HTERT RPE-1 (cell line): Measurements from ENCODE around the gene SERPINB4.
"Not testable (repeated sequence)": the region's sequence is repeated elsewhere in the genome, so short reads cannot be mapped to it uniquely, and the experiment has no call there.

Source experiments
- in situ Hi-C: fragments of 300-500 bp; cut with MboI; formaldehyde crosslinking; loops from 4 replicates; pipeline ENCODE4 v1.14.3; 2020; ENCODE audit warnings: low sequenced_read_pairs

The SERPINB4 gene

GRCh38 chr18:63644142-63644541, at the start of gene SERPINB4:
SERPINB4 (minus strand) TSS chr18:63644256; CDS start chr18:63643577, 679 bp downstream.
- in situ Hi-C loops, result not testable (repeated sequence)

- in situ Hi-C loops, result no loop called here
These were observed 45.0 kb upstream of the SERPINB4 start for GRCh38 chr18:63689064-63689463.

- in situ Hi-C loops, result no loop called here
These were observed 42.8 kb upstream of the SERPINB4 start for GRCh38 chr18:63686871-63687270.

GRCh38 chr18:63684718-63685117, 40.7 kb upstream of the SERPINB4 start:
- in situ Hi-C loops, result no loop called here

- in situ Hi-C loops, result no loop called here
These were observed 39.8 kb upstream of the SERPINB4 start for GRCh38 chr18:63683890-63684289.

- in situ Hi-C loops, result no loop called here
These were observed 39.1 kb upstream of the SERPINB4 start for GRCh38 chr18:63683152-63683551.

- in situ Hi-C loops, result no loop called here
These were observed 37.6 kb upstream of the SERPINB4 start for GRCh38 chr18:63681449-63682340.

GRCh38 chr18:63679820-63680606, 36.0 kb upstream of the SERPINB4 start:
- in situ Hi-C loops, result no loop called here

GRCh38 chr18:63677500-63678225, 33.6 kb upstream of the SERPINB4 start:
- in situ Hi-C loops, result no loop called here

- in situ Hi-C loops, result no loop called here
These were observed 32.7 kb upstream of the SERPINB4 start for GRCh38 chr18:63676526-63677323.

GRCh38 chr18:63664571-63664970, 20.5 kb upstream of the SERPINB4 start:
- in situ Hi-C loops, result no loop called here

GRCh38 chr18:63661750-63662149, 17.7 kb upstream of the SERPINB4 start, which contains the start of gene SERPINB3:
SERPINB3 (minus strand) TSS chr18:63661893; CDS start chr18:63661216, 677 bp downstream.
- in situ Hi-C loops, result not testable (repeated sequence)

- in situ Hi-C loops, result not testable (repeated sequence)
These were observed 14.9 kb upstream of the SERPINB4 start for GRCh38 chr18:63658920-63659319.

- in situ Hi-C loops, result not testable (repeated sequence)
These were observed 6.2 kb upstream of the SERPINB4 start for GRCh38 chr18:63650271-63650670.

GRCh38 chr18:63648241-63648640, 4.2 kb upstream of the SERPINB4 start:
- in situ Hi-C loops, result no loop called here

- in situ Hi-C loops, result no loop called here
These were observed 2.9 kb upstream of the SERPINB4 start for GRCh38 chr18:63646936-63647335.

GRCh38 chr18:63644694-63645093, 638 bp upstream of the SERPINB4 start:
- in situ Hi-C loops, result not testable (repeated sequence)

- in situ Hi-C loops, result not testable (repeated sequence)
These were observed 1.2 kb downstream of the SERPINB4 start for GRCh38 chr18:63642668-63643356.

GRCh38 chr18:63641157-63641680, 2.8 kb downstream of the SERPINB4 start:
- in situ Hi-C loops, result not testable (repeated sequence)
